K562 (cell line): ENCODE results near the gene PTK6.

ENCODE experiments used
- BRCA1 ChIP-seq, 2 experiments: fragments of 450-650 bp in 1 of 2; sonication (generic) in 1 of 2; formaldehyde crosslinking in 1 of 2; IDR thresholded peaks; 2 replicates each; pipeline versions ENCODE4 v1.5.0 to v1.6.1; 2017 to 2020; ENCODE audit warnings: mild to moderate bottlenecking in 1 of 2, missing genetic modification reagents in 1 of 2
- CEBPB ChIP-seq: fragments of 450-650 bp; IDR thresholded peaks from 2 replicates; pipeline ENCODE4 v1.6.1; 2016; ENCODE audit warnings: missing genetic modification characterization, missing compliant biosample characterization
- KDM1A ChIP-seq, 2 experiments: fragments of 450-650 bp; IDR thresholded peaks; 2 replicates each; pipeline ENCODE4 v1.6.1; 2016; ENCODE audit warnings: mild to moderate bottlenecking in 2 of 2
- MTF1 ChIP-seq: fragments of 250-450 bp; sonication (Bioruptor Pico); IDR thresholded peaks from 2 replicates; pipeline ENCODE4 v1.9.0; 2021; ENCODE audit warnings: moderate library complexity, mild to moderate bottlenecking, inconsistent platforms, borderline replicate concordance
- POLR2A ChIP-seq: fragments of 450-650 bp; conservative IDR thresholded peaks from 2 replicates; pipeline ENCODE4 v1.6.1; 2016
- POLR2AphosphoS5 ChIP-seq: IDR thresholded peaks from 2 replicates; pipeline ENCODE4 v1.6.1; 2011; ENCODE audit warnings: mild to moderate bottlenecking, low read depth, low read length, moderate library complexity; ENCODE audit not compliant: control insufficient read depth, insufficient read depth
- RAD21 ChIP-seq, 2 experiments: fragments of 250-450 bp in 1 of 2; fragments of 450-650 bp in 1 of 2; sonication (Bioruptor Pico) in 1 of 2; formaldehyde crosslinking in 1 of 2; IDR thresholded peaks in 1 of 2; conservative IDR thresholded peaks in 1 of 2; 2 replicates each; pipeline versions ENCODE4 v1.4.0 to v1.8.0; 2020 to 2022; ENCODE audit warnings: mild to moderate bottlenecking in 2 of 2, moderate library complexity in 1 of 2
- RFX7 ChIP-seq: fragments of 250-450 bp; sonication (Bioruptor Pico); IDR thresholded peaks from 2 replicates; pipeline ENCODE4 v1.5.1; 2021; ENCODE audit warnings: mild to moderate bottlenecking
- TCF7L2 ChIP-seq: fragments of 150-350 bp; IDR thresholded peaks from 2 replicates; pipeline ENCODE4 v1.6.1; 2016; ENCODE audit warnings: low read depth, mild to moderate bottlenecking, low read length, moderate library complexity
- ZNF121 ChIP-seq: sonication (generic); formaldehyde crosslinking; conservative IDR thresholded peaks from 2 replicates; pipeline ENCODE4 v1.8.0; 2022; ENCODE audit warnings: missing genetic modification reagents
- TF ChIP-seq, protein P1 (sequence below), 3 experiments: IDR thresholded peaks in 2 of 3; conservative IDR thresholded peaks in 1 of 3; 2 replicates each; pipeline ENCODE4 v1.5.1; 2011 to 2012; ENCODE audit warnings: low read length in 3 of 3, mild to moderate bottlenecking in 3 of 3, control low read depth in 2 of 3, improper control_type of control experiment in 1 of 3, inconsistent platforms in 1 of 3, low read depth in 1 of 3, mixed read lengths in 1 of 3, moderate library complexity in 1 of 3; ENCODE audit not compliant: insufficient read depth in 2 of 3
- TF ChIP-seq, protein P2 (sequence below), 2 experiments: fragments of 450-650 bp; formaldehyde crosslinking in 1 of 2; IDR thresholded peaks; 2 replicates each; pipeline versions ENCODE4 v1.4.0 to v1.6.1; 2014 to 2020; ENCODE audit warnings: mild to moderate bottlenecking in 2 of 2, borderline replicate concordance in 1 of 2, low read depth in 1 of 2
- TF ChIP-seq, protein P3 (sequence below): fragments of 200-800 bp; sonication (Bioruptor generic); IDR thresholded peaks from 2 replicates; pipeline ENCODE4 v1.6.1; 2016; ENCODE audit warnings: missing genetic modification characterization, missing compliant biosample characterization

DNA sequence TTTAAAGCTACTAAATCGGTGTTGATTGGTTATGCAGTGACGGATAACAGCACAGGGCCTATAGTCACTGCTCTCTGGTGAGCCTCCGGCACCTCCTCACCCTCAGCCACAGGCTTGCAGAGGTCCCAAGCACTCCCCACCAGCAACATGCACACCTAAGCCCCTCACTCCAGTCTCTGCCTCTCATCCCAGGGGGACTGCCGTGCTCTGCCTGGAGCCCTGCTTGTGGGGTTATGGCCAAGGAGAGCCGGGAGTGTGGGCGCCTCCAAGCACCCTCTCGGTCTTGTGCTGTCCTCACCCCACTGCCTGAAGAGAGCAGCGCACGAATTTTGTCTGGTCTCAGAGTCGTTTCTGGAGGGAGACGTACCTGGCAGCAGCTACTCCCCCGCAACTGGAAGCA is 31.5 kb downstream of the PTK6 start:
- TF ChIP-seq TCF7L2 (no peak), POLR2AphosphoS5 (no peak), CEBPB (tag) (no peak), KDM1A (IDR thresholded peaks at IDR 0.05) (no peak), ZNF121 (CRISPR knock-in tag) (no peak), RFX7 (CRISPR knock-in tag) (no peak), POLR2A (no peak), RAD21 (CRISPR knock-in tag; conservative IDR thresholded peaks at IDR 0.05 in 1 of 2, IDR thresholded peaks at IDR 0.05 in 1 of 2) (no peak), BRCA1 (IDR thresholded peaks at IDR 0.05) (no peak), BRCA1 (CRISPR knock-in tag; IDR thresholded peaks at IDR 0.05) (no peak), MTF1 (CRISPR knock-in tag) (no peak)
- TF ChIP-seq, protein P1, sequence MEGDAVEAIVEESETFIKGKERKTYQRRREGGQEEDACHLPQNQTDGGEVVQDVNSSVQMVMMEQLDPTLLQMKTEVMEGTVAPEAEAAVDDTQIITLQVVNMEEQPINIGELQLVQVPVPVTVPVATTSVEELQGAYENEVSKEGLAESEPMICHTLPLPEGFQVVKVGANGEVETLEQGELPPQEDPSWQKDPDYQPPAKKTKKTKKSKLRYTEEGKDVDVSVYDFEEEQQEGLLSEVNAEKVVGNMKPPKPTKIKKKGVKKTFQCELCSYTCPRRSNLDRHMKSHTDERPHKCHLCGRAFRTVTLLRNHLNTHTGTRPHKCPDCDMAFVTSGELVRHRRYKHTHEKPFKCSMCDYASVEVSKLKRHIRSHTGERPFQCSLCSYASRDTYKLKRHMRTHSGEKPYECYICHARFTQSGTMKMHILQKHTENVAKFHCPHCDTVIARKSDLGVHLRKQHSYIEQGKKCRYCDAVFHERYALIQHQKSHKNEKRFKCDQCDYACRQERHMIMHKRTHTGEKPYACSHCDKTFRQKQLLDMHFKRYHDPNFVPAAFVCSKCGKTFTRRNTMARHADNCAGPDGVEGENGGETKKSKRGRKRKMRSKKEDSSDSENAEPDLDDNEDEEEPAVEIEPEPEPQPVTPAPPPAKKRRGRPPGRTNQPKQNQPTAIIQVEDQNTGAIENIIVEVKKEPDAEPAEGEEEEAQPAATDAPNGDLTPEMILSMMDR (IDR thresholded peaks at IDR 0.05 in 2 of 3, conservative IDR thresholded peaks at IDR 0.05 in 1 of 3; ENCODE audit: insufficient read depth in 2 of 3, low read depth in 1 of 3, low read length in 3 of 3), result no peak
- TF ChIP-seq, protein P2, sequence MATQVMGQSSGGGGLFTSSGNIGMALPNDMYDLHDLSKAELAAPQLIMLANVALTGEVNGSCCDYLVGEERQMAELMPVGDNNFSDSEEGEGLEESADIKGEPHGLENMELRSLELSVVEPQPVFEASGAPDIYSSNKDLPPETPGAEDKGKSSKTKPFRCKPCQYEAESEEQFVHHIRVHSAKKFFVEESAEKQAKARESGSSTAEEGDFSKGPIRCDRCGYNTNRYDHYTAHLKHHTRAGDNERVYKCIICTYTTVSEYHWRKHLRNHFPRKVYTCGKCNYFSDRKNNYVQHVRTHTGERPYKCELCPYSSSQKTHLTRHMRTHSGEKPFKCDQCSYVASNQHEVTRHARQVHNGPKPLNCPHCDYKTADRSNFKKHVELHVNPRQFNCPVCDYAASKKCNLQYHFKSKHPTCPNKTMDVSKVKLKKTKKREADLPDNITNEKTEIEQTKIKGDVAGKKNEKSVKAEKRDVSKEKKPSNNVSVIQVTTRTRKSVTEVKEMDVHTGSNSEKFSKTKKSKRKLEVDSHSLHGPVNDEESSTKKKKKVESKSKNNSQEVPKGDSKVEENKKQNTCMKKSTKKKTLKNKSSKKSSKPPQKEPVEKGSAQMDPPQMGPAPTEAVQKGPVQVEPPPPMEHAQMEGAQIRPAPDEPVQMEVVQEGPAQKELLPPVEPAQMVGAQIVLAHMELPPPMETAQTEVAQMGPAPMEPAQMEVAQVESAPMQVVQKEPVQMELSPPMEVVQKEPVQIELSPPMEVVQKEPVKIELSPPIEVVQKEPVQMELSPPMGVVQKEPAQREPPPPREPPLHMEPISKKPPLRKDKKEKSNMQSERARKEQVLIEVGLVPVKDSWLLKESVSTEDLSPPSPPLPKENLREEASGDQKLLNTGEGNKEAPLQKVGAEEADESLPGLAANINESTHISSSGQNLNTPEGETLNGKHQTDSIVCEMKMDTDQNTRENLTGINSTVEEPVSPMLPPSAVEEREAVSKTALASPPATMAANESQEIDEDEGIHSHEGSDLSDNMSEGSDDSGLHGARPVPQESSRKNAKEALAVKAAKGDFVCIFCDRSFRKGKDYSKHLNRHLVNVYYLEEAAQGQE (IDR thresholded peaks at IDR 0.05; ENCODE audit: borderline replicate concordance), result no peak
- TF ChIP-seq, protein P2 (CRISPR knock-in tag; IDR thresholded peaks at IDR 0.05; ENCODE audit: low read depth), result no peak
- TF ChIP-seq, protein P3, sequence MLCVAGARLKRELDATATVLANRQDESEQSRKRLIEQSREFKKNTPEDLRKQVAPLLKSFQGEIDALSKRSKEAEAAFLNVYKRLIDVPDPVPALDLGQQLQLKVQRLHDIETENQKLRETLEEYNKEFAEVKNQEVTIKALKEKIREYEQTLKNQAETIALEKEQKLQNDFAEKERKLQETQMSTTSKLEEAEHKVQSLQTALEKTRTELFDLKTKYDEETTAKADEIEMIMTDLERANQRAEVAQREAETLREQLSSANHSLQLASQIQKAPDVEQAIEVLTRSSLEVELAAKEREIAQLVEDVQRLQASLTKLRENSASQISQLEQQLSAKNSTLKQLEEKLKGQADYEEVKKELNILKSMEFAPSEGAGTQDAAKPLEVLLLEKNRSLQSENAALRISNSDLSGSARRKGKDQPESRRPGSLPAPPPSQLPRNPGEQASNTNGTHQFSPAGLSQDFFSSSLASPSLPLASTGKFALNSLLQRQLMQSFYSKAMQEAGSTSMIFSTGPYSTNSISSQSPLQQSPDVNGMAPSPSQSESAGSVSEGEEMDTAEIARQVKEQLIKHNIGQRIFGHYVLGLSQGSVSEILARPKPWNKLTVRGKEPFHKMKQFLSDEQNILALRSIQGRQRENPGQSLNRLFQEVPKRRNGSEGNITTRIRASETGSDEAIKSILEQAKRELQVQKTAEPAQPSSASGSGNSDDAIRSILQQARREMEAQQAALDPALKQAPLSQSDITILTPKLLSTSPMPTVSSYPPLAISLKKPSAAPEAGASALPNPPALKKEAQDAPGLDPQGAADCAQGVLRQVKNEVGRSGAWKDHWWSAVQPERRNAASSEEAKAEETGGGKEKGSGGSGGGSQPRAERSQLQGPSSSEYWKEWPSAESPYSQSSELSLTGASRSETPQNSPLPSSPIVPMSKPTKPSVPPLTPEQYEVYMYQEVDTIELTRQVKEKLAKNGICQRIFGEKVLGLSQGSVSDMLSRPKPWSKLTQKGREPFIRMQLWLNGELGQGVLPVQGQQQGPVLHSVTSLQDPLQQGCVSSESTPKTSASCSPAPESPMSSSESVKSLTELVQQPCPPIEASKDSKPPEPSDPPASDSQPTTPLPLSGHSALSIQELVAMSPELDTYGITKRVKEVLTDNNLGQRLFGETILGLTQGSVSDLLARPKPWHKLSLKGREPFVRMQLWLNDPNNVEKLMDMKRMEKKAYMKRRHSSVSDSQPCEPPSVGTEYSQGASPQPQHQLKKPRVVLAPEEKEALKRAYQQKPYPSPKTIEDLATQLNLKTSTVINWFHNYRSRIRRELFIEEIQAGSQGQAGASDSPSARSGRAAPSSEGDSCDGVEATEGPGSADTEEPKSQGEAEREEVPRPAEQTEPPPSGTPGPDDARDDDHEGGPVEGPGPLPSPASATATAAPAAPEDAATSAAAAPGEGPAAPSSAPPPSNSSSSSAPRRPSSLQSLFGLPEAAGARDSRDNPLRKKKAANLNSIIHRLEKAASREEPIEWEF (CRISPR knock-in tag), result no peak
